IgD-negative memory B cell (primary cell): ENCODE data around the gene CHKB. TPM values are rescaled to one million over a fixed set of nuclear protein-coding genes. Genes with fewer than 3 reads are reported as not detected.

Experiments used
- H3K27ac Mint-ChIP-seq, 3 donors: one replicate each; pipeline ENCODE4 v1.8.0; 2020 to 2022; ENCODE audit warnings: mild to moderate bottlenecking in 3 of 3, mixed read lengths in 3 of 3, moderate library complexity in 1 of 3
- H3K27me3 Mint-ChIP-seq: one replicate; pipeline ENCODE4 v1.8.0; 2021; ENCODE audit warnings: mixed read lengths
- H3K36me3 Mint-ChIP-seq: one replicate; pipeline ENCODE4 v1.8.0; 2020; ENCODE audit warnings: mild to moderate bottlenecking, mixed read lengths
- H3K4me1 Mint-ChIP-seq, 3 donors: one replicate each; pipeline ENCODE4 v1.8.0; 2020 to 2022; ENCODE audit warnings: mixed read lengths in 3 of 3, mild to moderate bottlenecking in 1 of 3
- H3K4me3 Mint-ChIP-seq, 4 donors: one replicate each; pipeline ENCODE4 v1.8.0; 2020 to 2022; ENCODE audit warnings: mild to moderate bottlenecking in 4 of 4, mixed read lengths in 4 of 4, moderate library complexity in 3 of 4
- H3K9me3 Mint-ChIP-seq, 3 donors: one replicate each; pipeline ENCODE4 v1.8.0; 2020 to 2021; ENCODE audit warnings: mixed read lengths in 3 of 3, mild to moderate bottlenecking in 1 of 3
- polyA plus RNA-seq: library from polyadenylated mRNA; unstranded; fragments of 300-500 nt; fragmentation: Illumina TruSeq; gene quantifications from one replicate; pipeline ENCODE4 v1.2.3, GENCODE V29; 2021

CHKB gene
- polyA plus RNA-seq, 1 donor from 2014 or later, result 38.6 TPM

DNA sequence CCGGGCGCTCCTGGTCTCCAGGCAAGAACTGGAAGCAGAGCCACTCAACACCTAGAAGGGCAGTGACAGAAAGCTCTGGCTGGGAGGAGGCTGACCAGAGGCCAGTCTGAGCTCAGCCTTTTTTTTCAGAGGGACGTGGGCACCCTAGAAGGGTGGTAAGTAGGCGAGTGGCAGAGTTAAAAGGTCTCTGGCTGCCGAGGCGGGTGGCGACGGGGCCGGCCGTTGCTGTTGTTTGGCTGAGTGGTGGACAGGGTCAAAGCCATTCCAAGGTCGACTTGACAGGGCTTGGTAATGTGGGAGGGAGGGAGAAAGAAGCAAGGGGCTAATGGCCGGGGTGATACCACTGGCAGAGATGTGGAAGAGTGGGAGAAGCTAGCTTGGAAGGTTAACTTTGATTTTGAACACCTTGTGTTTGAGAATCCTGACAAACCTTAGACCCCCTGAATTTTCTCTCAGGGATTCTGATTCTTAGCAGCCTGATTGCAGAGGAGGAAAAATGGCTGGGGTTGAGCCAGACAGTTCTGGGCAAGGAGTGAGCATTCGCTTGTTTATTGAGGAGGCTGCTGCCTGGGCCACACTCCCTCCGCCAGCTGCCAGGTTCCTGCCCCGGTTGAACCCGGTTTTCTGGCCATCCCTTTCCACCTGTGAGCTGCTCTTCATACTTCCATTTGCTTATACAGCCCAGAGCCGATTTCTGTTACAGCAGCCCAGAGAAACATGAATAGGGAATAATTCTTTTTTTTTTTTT, 19.1 kb downstream of the CHKB start:
- peaks cover 0 to 8% (median 2%) of the 10 kb centered on the region in 3 donors for H3K4me1 Mint-ChIP-seq
- peak overlapping the region in 2 of 3 donors; percentile 35 to 88 for H3K27ac Mint-ChIP-seq
- peak overlapping the region; percentile 85 to 95 (median 93) for H3K4me3 Mint-ChIP-seq
- no peaks in the 10 kb centered on the region for H3K9me3 Mint-ChIP-seq
- H3K36me3 Mint-ChIP-seq, result peaks cover 6% of the 10 kb centered on the region
- peaks cover 4% of the 10 kb centered on the region for H3K27me3 Mint-ChIP-seq

DNA sequence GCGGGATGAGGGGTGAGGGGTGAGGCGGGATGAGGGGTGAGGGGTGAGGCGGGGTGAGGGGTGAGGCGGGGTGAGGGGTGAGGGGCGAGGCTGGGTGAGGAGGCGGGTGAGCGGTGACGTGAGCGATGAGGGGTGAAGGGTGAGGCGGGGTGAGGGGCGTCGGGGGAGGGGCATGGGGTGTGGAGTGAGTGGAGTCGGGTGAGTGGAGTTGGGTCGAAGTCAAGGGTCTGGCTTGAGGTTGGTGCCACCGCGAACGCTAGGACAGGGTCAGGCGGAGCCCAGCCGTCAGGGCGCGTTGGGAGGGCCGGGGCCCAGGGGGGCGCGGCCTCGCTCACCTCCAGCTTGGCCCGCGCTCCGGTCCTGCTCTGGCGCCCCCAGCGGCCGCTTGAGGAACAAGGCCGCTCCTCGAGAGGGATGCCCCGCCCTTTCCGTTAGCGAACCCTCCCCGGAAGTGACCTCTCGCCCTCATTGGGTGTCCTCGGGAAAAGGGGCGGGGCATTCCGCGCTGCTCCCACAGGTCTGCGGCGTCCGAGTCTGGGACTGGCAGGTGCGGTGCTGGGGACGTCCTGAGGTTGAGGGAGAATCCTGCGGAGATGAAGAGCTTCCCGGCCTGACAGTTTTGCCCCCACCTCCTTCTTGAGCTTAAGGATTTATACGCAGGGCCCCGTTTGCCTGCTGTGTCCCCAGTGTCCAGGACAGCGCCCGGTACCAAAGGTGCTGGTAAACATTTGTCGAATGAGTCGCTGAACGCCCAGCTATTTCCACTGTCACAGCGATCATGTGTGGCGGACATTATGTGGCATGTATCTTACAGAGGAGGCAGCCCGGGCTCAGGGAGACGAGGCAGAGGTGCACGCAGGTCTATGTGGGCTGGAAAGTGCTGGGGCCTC, 19.9 kb downstream of the CHKB start, which contains the start of gene SYCE3:
SYCE3 (minus strand) TSS at position 397 of the 890 bp plus-strand sequence. CDS start 6,514 bp downstream, outside the sequence.
- H3K4me1 Mint-ChIP-seq, result peaks cover 0 to 8% (median 2%) of the 10 kb centered on the region in 3 donors
- peaks cover 4% of the 10 kb centered on the region for H3K36me3 Mint-ChIP-seq
- H3K27me3 Mint-ChIP-seq, result peaks cover 4% of the 10 kb centered on the region
- H3K27ac Mint-ChIP-seq, result peak within 1 kb of the TSS; percentile 2 to 88 (median 81)
- H3K4me3 Mint-ChIP-seq, result peak within 1 kb of the TSS; percentile 85 to 95 (median 93)
- H3K9me3 Mint-ChIP-seq, result no peaks in the 10 kb centered on the region

DNA sequence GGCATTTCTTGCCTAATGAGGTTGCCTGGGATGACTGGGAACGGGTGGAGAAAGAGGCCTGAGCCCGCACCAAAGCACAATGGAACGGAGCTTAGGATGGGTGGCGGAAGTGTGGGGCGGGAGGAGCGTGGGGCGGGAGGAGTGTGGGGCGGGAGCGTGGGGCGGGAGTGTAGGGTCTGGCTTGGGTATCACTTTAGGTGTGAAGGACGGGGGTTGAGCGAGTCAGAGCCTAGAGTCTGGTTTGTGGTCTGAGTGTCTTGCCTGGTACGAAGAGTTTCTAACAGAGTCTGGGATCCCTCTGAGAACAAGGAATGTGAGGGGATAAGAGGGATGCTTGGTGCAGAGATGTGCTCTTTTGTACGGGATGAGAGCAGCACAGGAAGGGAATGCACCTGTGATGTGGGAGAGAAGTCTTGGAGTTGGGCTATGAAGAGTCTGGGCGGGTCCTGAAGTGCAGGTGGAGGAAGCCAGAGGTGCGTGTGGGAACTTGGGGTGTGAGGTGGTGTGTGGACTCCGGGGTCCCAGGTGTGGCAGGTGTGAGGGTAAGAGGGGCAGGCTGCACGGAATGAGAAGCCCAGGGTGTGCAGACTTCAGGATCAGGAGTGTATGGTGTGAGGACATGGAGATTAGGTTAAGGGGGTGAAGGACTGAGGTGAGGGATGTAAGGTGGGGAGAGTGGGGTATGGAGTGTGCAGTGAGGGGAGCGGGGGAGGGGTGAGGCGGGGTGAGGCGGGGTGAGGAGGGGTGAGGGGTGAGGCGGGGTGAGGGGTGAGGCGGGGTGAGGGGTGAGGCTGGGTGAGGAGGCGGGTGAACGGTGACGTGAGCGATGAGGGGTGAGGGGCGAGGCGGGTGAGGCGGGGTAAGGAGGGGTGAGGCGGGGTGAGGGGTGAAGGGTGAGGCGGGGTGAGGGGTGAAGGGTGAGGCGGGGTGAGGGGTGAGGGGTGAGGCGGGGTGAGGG, 21.0 kb downstream of the CHKB start:
- Mint-ChIP-seq H3K9me3 (no peaks in the 10 kb centered on the region), H3K27ac (peak overlapping the region; percentile 2 to 81 (median 59)), H3K4me1 (peaks cover 0 to 8% (median 2%) of the 10 kb centered on the region in 3 donors), H3K27me3 (peaks cover 4% of the 10 kb centered on the region), H3K4me3 (peak overlapping the region in 3 of 4 donors; percentile 16 to 74 (median 43)), H3K36me3 (peaks cover 2% of the 10 kb centered on the region)

GRCh38 chr22:50560034-50560433, 22.6 kb downstream of the CHKB start:
- H3K27ac Mint-ChIP-seq, result peak overlapping the region in 1 of 3 donors; percentile 65
- no peaks in the 10 kb centered on the region for H3K9me3 Mint-ChIP-seq
- H3K4me1 Mint-ChIP-seq, result peaks cover 0 to 8% (median 2%) of the 10 kb centered on the region in 3 donors
- H3K36me3 Mint-ChIP-seq, result no peaks in the 10 kb centered on the region
- H3K4me3 Mint-ChIP-seq, result peak overlapping the region in 1 of 4 donors; percentile 16
- H3K27me3 Mint-ChIP-seq, result peaks cover 4% of the 10 kb centered on the region

DNA sequence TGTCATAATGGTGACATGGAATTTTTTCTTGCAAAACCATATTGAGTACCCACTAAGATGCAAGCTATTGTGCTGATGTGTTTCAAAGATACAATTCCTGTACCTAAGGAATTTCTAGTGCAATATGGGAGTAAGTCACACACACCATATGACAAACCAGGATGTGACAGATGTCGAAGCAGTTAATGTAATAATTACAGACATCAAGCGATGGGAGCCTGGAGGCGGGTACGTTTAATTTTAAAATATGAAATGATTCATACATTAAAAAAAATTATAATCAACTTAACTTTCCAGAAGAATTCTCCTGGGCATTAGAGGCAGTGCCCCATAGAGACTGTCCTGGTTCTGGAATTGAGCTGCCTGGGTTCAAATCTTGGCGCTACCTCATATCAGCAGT, 25.9 kb downstream of the CHKB start:
- Mint-ChIP-seq H3K4me3 (peak overlapping the region in 1 of 4 donors; percentile 9), H3K4me1 (no peaks in the 10 kb centered on the region), H3K36me3 (no peaks in the 10 kb centered on the region), H3K27me3 (peaks cover 1% of the 10 kb centered on the region), H3K27ac (no peak overlapping the region), H3K9me3 (no peaks in the 10 kb centered on the region)

DNA sequence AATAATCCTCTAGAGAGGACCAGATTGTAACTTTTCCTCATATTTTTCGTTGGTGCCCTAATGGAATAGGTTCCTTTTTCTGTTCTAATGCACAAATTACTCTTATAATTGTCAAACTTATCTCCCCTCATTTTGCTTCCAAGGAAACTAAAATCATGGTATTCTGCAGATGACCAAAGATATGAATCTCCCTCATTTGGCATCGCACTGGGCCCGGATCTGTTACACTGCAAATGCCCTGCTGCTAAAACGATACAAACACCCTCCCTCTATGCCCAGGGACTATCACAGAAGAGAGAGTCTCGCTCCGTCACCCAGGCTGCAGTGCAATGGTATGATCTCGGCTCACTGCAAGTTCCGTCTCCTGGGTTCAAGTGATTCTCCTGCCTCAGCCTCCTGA, 29.3 kb downstream of the CHKB start:
- Mint-ChIP-seq H3K4me3 (no peak overlapping the region), H3K4me1 (peaks cover 0 to 9% (median 3%) of the 10 kb centered on the region in 3 donors)

DNA sequence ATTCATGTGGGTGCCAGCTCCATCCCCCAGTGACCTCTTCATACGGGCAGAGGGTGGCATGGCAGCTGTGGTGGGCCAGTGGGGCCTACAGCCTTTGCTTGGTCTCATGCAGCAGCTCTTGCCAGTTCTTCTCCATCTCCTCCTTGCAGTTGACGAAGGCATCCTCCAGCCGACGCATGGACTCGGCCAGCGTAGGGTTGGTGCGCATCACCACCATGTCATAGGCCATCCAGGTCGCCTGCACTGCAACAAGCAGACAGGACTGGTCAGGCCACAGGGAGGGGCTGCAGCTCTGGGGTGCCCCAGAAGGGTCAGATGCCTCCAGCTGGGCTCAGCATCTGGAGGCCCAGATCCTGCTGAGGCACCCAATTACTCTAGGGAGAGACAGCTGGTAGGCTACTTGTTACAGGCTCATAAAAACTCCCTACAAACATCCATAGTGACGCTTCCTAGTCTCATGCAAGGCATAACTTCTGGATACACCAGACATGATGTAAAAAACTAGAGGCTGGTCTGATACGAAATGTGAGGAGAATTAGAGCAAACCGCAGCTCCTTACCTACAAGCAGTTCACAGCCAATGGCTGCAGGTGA, 31.4 kb downstream of the CHKB start:
- no peaks in the 10 kb centered on the region for H3K36me3 Mint-ChIP-seq
- H3K4me3 Mint-ChIP-seq, result peak overlapping the region in 1 of 4 donors; percentile 58
- no peak overlapping the region for H3K27ac Mint-ChIP-seq
- no peaks in the 10 kb centered on the region for H3K9me3 Mint-ChIP-seq
- H3K27me3 Mint-ChIP-seq, result no peaks in the 10 kb centered on the region
- H3K4me1 Mint-ChIP-seq, result peaks cover 0 to 11% (median 7%) of the 10 kb centered on the region in 3 donors

More for the DNA sequence above, 29.3 kb downstream of the CHKB start:
- Mint-ChIP-seq H3K36me3 (no peaks in the 10 kb centered on the region), H3K27me3 (no peaks in the 10 kb centered on the region), H3K9me3 (no peaks in the 10 kb centered on the region), H3K27ac (no peak overlapping the region)

GRCh38 chr22:50550395-50550794, 32.3 kb downstream of the CHKB start:
- peaks cover 0 to 11% (median 9%) of the 10 kb centered on the region in 3 donors for H3K4me1 Mint-ChIP-seq
- no peak overlapping the region for H3K27ac Mint-ChIP-seq
- peak overlapping the region; percentile 17 to 88 (median 66) for H3K4me3 Mint-ChIP-seq
- H3K36me3 Mint-ChIP-seq, result no peaks in the 10 kb centered on the region
- H3K27me3 Mint-ChIP-seq, result no peaks in the 10 kb centered on the region
- H3K9me3 Mint-ChIP-seq, result no peaks in the 10 kb centered on the region

DNA sequence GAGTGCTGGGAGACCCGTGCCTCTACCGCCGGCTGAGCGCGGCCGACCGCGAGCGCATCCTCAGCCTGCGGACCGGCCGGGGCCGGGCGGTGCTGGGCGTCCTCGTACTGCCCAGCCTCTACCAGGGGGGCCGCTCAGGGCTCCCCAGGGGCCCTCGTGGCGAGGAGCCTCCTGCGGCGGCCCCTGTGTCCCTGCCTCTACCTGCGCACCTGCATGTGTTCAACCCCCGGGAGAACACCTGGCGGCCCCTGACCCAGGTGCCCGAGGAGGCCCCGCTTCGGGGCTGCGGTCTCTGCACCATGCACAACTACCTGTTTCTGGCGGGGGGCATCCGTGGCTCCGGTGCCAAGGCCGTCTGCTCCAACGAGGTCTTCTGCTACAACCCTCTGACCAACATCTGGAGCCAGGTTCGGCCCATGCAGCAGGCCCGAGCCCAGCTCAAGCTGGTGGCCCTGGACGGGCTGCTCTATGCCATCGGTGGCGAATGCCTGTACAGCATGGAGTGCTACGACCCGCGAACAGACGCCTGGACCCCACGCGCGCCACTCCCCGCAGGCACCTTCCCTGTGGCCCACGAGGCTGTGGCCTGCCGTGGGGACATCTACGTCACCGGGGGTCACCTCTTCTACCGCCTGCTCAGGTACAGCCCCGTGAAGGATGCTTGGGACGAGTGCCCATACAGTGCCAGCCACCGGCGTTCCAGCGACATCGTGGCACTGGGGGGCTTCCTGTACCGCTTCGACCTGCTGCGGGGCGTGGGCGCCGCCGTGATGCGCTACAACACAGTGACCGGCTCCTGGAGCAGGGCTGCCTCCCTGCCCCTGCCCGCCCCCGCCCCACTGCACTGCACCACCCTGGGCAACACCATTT, 33.5 kb downstream of the CHKB start:
- Mint-ChIP-seq H3K4me3 (peak overlapping the region; percentile 75 to 87 (median 79)), H3K9me3 (no peaks in the 10 kb centered on the region), H3K27me3 (no peaks in the 10 kb centered on the region), H3K4me1 (peaks cover 0 to 16% (median 9%) of the 10 kb centered on the region in 3 donors), H3K36me3 (no peaks in the 10 kb centered on the region), H3K27ac (peak overlapping the region in 2 of 3 donors; percentile 69 to 80)

DNA sequence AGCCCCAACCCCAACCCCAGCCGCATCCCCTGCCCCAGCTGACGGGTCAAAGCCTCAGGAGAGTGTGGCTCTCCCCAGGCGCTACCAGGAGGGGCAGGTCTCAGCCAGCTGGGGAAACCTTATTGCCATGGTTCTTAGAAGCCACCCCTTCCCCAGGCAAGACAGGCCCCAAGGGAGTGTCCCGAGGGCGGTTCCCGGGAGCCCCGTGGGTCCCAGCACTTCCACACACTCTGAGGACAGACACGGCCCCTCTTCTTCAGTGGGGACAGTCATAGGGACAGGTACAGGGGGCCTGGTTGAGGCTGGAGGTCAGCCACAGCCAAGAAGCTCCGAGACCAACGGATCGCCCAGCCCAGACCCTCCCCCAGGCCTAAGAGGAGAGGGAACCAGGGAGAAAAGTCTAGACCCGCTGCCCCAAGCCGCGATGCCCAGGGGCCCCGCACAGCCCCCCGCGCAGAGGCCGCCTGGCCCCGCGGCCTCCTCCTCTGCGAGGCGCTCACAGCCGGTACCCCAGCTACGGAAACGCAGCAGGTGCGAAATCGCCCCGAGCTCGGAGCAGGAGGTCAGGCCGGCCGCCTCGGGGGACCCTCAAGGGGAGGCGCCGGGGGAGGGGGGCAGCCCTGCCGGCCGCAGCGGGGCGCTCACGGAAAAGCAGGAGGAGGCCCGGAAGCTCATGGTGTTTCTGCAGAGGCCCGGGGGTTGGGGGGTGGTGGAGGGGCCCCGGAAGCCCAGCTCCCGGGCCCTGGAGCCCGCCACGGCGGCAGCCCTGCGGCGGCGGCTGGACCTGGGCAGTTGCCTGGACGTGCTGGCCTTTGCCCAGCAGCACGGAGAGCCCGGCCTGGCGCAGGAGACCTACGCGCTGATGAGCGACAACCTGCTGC, 34.4 kb downstream of the CHKB start:
- Mint-ChIP-seq H3K36me3 (no peaks in the 10 kb centered on the region), H3K27ac (peak overlapping the region; percentile 71 to 85 (median 78)), H3K4me1 (peaks cover 0 to 16% (median 9%) of the 10 kb centered on the region in 3 donors), H3K27me3 (no peaks in the 10 kb centered on the region), H3K9me3 (no peaks in the 10 kb centered on the region), H3K4me3 (peak overlapping the region; percentile 45 to 87 (median 68))

GRCh38 chr22:50547263-50547985, 35.2 kb downstream of the CHKB start:
- H3K4me3 Mint-ChIP-seq, result peak overlapping the region in 2 of 4 donors; percentile 60 to 85
- H3K27ac Mint-ChIP-seq, result peak overlapping the region; percentile 71 to 86 (median 78)
- no peaks in the 10 kb centered on the region for H3K27me3 Mint-ChIP-seq
- H3K4me1 Mint-ChIP-seq, result peaks cover 3 to 19% (median 12%) of the 10 kb centered on the region in 3 donors
- H3K9me3 Mint-ChIP-seq, result no peaks in the 10 kb centered on the region
- H3K36me3 Mint-ChIP-seq, result no peaks in the 10 kb centered on the region
